HepG2 (cell line): ENCODE data around the gene HAUS2.

ENCODE experiments used
- ATF7 ChIP-seq, 2 experiments: fragments of 450-650 bp in 1 of 2; sonication (generic) in 1 of 2; formaldehyde crosslinking in 1 of 2; IDR thresholded peaks; 2 replicates each; pipeline versions ENCODE4 v1.4.0 to v1.6.1; 2016 to 2020; ENCODE audit warnings: antibody characterized with exemption in 1 of 2, mild to moderate bottlenecking in 1 of 2, missing genetic modification reagents in 1 of 2
- RAD21 ChIP-seq: fragments of 450-650 bp; formaldehyde crosslinking; IDR thresholded peaks from 2 replicates; pipeline ENCODE4 v1.5.0; 2020; ENCODE audit warnings: mild to moderate bottlenecking
- ZNF292 ChIP-seq: sonication (generic); formaldehyde crosslinking; IDR thresholded peaks from 2 replicates; pipeline ENCODE4 v1.8.1; 2022; ENCODE audit warnings: mild to moderate bottlenecking, low read depth, missing genetic modification reagents, borderline replicate concordance
- ZNF446 ChIP-seq: sonication (generic); formaldehyde crosslinking; IDR thresholded peaks from 2 replicates; pipeline ENCODE4 v1.5.0; 2020; ENCODE audit warnings: mild to moderate bottlenecking, missing genetic modification reagents

DNA sequence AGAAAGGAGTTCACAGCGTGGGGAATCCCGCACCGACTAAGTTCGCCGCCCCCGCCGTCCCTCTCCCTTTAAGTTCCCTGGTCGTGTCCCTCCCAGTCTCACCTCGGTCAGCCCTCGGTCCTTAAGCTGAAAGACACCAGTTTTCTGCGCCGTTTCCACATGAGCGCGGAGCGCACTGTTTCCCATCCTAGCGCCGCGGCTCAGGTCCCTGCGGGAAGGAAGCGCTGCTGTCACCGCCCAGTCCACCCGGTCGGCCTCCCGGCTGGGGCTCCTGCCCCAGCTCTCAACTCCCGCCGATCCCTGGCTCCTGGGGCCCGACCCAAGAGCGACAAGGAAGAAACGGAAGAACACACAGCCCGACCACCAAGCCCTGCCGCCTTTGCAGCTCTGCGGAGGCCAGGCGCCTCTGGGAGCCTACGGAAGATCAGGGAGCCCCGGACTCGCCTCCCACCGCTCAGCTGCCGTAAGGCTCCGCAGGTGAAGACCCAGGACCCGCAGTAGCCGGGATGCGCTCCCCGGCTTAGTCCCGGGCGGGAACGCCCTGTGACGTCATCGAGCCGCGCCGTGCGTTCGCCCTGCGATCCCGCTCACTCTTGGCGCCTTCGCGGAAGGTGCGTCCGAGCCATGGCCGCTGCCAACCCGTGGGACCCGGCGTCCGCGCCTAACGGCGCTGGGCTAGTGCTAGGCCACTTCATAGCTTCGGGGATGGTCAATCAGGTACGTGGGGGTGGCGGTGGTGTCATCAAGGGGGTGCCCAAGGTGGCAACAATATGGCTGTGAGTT, at the start of gene HAUS2, which contains the start of gene LRRC57:
- TF ChIP-seq ATF7 (IDR thresholded peaks at IDR 0.05) (peak; percentile 99), ATF7 (CRISPR knock-in tag; IDR thresholded peaks at IDR 0.05) (peak; percentile 98), ZNF292 (no peak; the same call in 1 of the 2 replicates), RAD21 (CRISPR knock-in tag) (no peak), ZNF446 (CRISPR knock-in tag) (no peak)
